Skeletal muscle tissue (tissue), 4 donors: ENCODE results near the gene OTOP3. TPM values are rescaled to one million over a fixed set of nuclear protein-coding genes. Genes with fewer than 3 reads are reported as not detected.

ENCODE experiments used
- H3K27ac ChIP-seq: one replicate; pipeline ENCODE4 v1.7.0; 2013; ENCODE audit warnings: mild to moderate bottlenecking, low read depth, low read length, inconsistent platforms
- H3K27me3 ChIP-seq, 3 donors: one replicate each; pipeline ENCODE4 v1.7.0; 2013; ENCODE audit warnings: low read length in 3 of 3; ENCODE audit not compliant: control insufficient read depth in 3 of 3, insufficient read depth in 3 of 3
- H3K36me3 ChIP-seq, 3 donors: one replicate each; pipeline ENCODE4 v1.7.0; 2013; ENCODE audit warnings: low read length in 3 of 3; ENCODE audit not compliant: control insufficient read depth in 3 of 3, insufficient read depth in 3 of 3
- H3K4me1 ChIP-seq, 3 donors: one replicate each; pipeline ENCODE4 v1.7.0; 2013; ENCODE audit warnings: low read length in 3 of 3, mild to moderate bottlenecking in 3 of 3; ENCODE audit not compliant: control insufficient read depth in 3 of 3, insufficient read depth in 3 of 3
- H3K4me3 ChIP-seq, 3 donors: one replicate each; pipeline ENCODE4 v1.7.0; 2013; ENCODE audit warnings: low read length in 3 of 3
- H3K9ac ChIP-seq, 3 donors: one replicate each; pipeline ENCODE4 v1.7.0; 2013; ENCODE audit warnings: low read length in 3 of 3, mild to moderate bottlenecking in 3 of 3, moderate library complexity in 2 of 3, low read depth in 1 of 3
- H3K9me3 ChIP-seq, 3 donors: one replicate each; pipeline ENCODE4 v1.7.0; 2013; ENCODE audit warnings: low read length in 3 of 3; ENCODE audit not compliant: control insufficient read depth in 3 of 3
- total RNA-seq: library from RNA; depleted of rRNA; stranded (reverse); fragments of >200 nt; gene quantifications from one replicate; pipeline ENCODE4 v1.2.3, GENCODE V29; 2014
- donor health status: Osteomylitis.

The OTOP3 gene
- total RNA-seq, 1 donor from 2014 or later, result not detected

DNA sequence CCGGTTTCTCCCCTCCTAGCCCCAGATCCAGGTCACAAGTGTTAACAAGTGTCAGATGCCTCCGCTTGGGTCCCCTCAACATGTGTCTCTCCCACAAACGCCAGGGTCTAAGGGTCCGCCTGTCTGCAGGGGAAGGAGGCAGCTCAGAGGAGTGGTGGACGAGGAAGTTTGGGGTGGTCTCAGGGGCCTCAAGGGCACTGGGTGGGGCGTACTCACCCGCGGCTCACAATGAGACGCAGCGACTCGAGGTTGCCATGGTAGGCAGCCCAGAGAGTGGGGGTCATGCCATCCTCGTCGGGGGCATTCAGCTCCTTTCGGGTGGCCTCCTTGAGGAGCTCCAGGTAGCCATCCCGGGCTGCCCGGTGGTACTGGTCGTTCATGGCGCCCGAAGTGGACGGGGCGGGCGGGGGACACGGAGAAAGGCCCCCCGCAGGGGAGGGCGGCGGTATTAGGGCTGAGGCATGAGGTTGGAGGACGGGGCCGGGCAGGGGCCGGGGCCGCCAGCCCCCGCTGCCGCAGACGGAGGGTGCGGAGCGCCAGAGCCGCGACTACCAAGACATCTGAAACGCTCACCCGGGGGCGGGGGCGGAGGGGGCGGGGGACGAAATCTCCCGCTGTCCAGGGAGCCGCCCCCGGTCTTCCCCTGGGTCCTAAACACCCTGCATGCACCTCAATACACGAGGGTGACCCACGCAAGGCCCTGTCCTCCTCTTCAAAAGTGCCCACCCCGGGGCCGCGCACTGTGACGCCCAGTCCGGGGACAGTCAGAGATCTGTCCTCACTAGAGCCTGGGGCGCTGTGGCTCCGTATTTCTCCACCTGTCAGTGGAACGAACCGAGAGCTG is 12.8 kb upstream of the OTOP3 start, which contains the start of gene USH1G:
USH1G (minus strand) TSS at position 562 of the 844 bp plus-strand sequence; CDS start at position 380, 182 bp downstream.
- Histone ChIP-seq H3K27ac (no peak within 1 kb of the TSS), H3K4me1 (peaks cover 3 to 11% (median 6%) of the 10 kb centered on the region in 3 donors), H3K4me3 (no peak within 1 kb of the TSS)

DNA sequence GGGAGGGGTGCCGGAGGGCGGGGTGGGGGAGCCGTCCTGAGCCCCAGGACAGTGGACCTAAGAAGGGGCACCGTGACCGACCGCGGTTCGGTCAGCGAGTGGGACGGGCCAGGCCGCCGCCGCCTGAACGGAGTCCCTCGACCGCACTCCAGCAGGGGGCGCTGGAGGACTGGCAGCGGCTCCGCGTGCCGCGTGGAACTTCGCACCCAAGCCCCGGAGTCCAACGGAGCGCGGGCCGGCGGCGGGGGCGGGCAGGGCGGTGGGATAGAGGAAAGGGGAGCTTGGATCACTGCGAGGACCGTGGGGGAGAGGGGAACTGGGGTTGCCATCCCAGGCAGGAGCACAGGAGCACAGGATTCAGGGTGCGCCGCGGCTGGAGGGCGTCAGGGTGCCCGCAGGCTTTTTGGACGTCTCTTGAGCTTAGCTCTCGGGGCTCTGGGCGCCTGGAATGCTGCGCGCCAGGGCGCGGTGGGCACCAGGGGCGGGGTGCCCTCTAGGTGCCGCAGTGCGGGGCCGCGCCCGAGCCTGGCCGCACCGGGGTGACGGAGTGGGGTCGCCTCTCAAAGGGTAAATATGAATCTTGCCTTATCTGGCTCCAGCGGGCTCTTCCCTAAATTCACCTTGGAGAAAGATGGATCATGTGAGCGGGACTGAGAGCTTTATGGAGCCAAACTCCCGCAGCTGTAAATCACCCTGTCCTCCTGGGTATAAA is 12.0 kb upstream of the OTOP3 start:
- Histone ChIP-seq H3K9ac (no peak overlapping the region), H3K4me1 (peaks cover 3 to 11% (median 6%) of the 10 kb centered on the region in 3 donors), H3K36me3 (no peaks in the 10 kb centered on the region), H3K9me3 (no peaks in the 10 kb centered on the region), H3K27me3 (peaks cover 68 to 83% (median 68%) of the 10 kb centered on the region in 3 donors), H3K27ac (no peak overlapping the region), H3K4me3 (no peak overlapping the region)

More for the DNA sequence above, 12.8 kb upstream of the OTOP3 start, which contains the start of gene USH1G:
- H3K9ac ChIP-seq, result no peak within 1 kb of the TSS
- no peaks in the 10 kb centered on the region for H3K36me3 ChIP-seq
- no peaks in the 10 kb centered on the region for H3K9me3 ChIP-seq
- peaks cover 67 to 84% (median 73%) of the 10 kb centered on the region in 3 donors for H3K27me3 ChIP-seq

DNA sequence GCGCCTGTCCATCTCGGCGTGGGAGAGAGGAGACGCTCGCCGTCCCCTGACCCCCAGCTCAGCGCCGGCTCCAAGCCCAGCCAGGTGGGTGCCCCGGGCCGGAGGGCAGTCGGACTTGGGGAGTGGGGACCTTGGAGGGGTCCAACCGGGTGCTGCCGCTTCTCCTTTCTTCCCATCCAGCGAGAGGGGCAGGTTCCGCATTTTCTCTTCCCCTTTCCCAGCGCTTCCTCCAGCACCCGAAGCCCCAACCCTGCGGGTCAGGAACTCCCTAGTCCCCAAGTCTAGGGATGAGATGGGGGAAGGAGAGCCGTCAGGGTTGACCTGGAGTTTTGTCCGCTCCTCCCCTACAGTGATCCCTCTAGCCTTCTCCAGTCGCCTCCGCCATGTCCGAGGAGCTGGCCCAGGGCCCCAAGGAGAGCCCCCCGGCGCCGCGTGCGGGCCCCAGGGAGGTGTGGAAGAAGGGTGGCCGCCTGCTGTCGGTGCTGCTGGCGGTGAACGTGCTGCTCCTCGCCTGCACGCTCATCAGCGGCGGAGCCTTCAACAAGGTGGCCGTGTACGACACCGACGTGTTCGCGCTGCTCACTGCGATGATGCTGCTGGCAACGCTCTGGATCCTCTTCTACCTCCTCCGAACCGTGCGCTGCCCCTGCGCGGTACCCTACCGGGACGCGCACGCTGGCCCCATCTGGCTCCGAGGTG is 11.3 kb upstream of the OTOP3 start, which contains the start of gene OTOP2:
OTOP2 (plus strand) TSS at position 24 of the 699 bp plus-strand sequence; CDS start at position 384, 360 bp downstream.
- Histone ChIP-seq H3K27ac (no peak within 1 kb of the TSS), H3K4me1 (peaks cover 3 to 11% (median 6%) of the 10 kb centered on the region in 3 donors), H3K27me3 (peaks cover 66 to 77% (median 68%) of the 10 kb centered on the region in 3 donors), H3K9ac (no peak within 1 kb of the TSS), H3K4me3 (no peak within 1 kb of the TSS), H3K9me3 (no peaks in the 10 kb centered on the region), H3K36me3 (no peaks in the 10 kb centered on the region)

DNA sequence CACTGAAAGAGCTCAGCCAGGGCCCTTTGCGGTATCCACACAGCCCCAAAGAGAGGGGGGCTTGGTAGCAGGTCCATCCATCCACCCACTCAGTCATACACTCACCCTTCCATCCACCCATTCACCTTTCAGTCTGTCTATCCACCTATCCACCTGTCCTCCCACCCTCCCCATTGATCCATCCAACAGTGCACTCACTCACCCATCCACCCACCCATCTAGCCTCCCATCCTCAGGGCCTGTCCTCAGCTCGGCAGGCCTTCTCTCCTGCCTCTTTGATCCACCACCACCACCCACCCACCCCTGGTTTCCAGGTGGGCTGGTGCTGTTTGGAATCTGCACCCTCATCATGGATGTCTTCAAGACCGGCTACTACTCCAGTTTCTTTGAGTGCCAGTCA is 10.5 kb upstream of the OTOP3 start:
- Histone ChIP-seq H3K4me3 (no peak overlapping the region), H3K4me1 (peaks cover 3 to 11% (median 6%) of the 10 kb centered on the region in 3 donors), H3K9ac (no peak overlapping the region), H3K27ac (no peak overlapping the region), H3K27me3 (peaks cover 59 to 71% (median 68%) of the 10 kb centered on the region in 3 donors), H3K9me3 (no peaks in the 10 kb centered on the region), H3K36me3 (no peaks in the 10 kb centered on the region)

DNA sequence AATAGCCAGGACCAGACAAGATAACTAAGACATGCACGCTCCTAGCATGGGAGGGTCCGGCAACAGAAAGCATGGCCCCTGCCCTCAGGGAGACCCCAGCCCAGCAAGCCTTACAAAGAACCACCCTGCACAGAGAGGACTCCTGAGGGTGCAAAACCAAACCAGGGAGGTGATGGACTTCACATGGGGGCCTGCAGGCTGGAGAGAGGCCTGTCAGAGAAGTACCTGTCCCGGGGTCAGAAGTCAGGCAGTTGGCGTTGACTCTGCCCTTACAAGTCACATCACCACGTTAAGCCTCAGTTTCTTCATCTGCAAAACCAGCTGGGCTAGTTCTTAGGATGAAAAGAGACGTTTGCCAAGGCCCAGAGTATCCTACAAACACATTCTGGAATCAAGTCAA is 6.9 kb upstream of the OTOP3 start:
- H3K4me3 ChIP-seq, result no peak overlapping the region
- no peaks in the 10 kb centered on the region for H3K9me3 ChIP-seq
- H3K27me3 ChIP-seq, result peaks cover 48 to 71% (median 62%) of the 10 kb centered on the region in 3 donors
- no peak overlapping the region for H3K9ac ChIP-seq
- H3K27ac ChIP-seq, result no peak overlapping the region
- no peaks in the 10 kb centered on the region for H3K36me3 ChIP-seq
- peaks cover 2 to 6% (median 6%) of the 10 kb centered on the region in 3 donors for H3K4me1 ChIP-seq

DNA sequence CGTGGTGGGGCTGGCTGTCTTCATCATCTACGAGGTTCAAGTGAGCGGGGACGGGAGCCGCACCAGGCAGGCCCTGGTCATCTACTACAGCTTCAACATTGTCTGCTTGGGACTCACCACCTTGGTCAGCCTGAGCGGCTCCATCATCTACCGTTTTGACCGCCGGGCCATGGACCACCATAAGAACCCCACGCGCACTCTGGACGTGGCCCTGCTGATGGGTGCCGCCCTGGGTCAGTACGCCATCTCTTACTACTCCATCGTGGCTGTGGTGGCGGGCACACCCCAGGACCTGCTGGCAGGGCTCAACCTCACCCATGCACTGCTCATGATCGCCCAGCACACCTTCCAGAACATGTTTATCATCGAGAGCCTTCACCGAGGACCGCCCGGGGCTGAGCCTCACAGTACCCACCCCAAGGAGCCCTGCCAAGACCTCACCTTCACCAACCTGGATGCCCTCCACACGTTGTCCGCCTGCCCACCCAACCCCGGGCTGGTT is 5.1 kb upstream of the OTOP3 start:
- Histone ChIP-seq H3K36me3 (no peaks in the 10 kb centered on the region), H3K4me3 (no peak overlapping the region), H3K9me3 (no peaks in the 10 kb centered on the region), H3K9ac (no peak overlapping the region), H3K27ac (no peak overlapping the region), H3K27me3 (peaks cover 41 to 67% (median 56%) of the 10 kb centered on the region in 3 donors), H3K4me1 (no peaks in the 10 kb centered on the region)

DNA sequence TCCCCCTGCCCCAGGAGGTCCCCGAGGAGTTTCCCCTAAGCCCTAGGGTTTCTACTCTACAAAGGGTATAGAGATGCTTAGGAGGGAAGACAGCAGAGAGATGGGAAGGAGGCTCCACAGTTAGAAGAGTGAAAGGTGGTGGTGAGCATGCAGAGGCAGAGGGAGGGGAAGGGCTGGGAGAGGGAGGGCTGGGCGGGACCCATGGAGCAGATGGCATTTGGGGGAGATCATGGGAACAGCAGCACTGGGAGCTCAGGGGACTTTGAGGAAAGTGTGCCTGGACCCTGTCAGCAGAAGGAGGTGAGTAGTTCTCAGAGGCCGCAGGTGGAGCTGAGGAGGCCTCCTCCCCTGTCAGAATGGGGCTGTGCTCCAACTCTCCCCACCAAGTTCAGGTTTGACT is 650 bp upstream of the OTOP3 start:
- Histone ChIP-seq H3K4me3 (no peak overlapping the region), H3K36me3 (no peaks in the 10 kb centered on the region), H3K4me1 (no peaks in the 10 kb centered on the region), H3K9me3 (no peaks in the 10 kb centered on the region), H3K27me3 (peaks cover 59 to 82% (median 72%) of the 10 kb centered on the region in 3 donors), H3K27ac (no peak overlapping the region), H3K9ac (no peak overlapping the region)

DNA sequence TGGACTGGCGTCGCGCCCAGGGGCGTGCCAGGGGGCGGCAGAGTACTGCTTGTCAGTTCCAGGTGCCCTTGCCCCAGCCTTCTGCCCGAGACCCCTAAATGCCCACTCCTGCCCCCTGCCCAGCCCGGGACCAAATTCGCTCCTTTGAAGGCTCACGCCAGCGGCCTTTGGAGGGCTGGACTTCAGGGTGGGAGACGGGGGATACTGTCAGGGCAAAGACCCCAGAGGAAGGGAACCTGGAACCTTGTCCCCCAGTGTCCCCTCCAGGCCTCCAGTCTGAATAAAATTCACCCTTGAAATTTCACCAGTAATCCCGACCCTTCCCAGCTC is 737 bp downstream of the OTOP3 start:
- no peak overlapping the region for H3K27ac ChIP-seq
- H3K9me3 ChIP-seq, result no peaks in the 10 kb centered on the region
- no peak overlapping the region for H3K9ac ChIP-seq
- H3K36me3 ChIP-seq, result no peaks in the 10 kb centered on the region
- no peaks in the 10 kb centered on the region for H3K4me1 ChIP-seq
- peaks cover 59 to 81% (median 71%) of the 10 kb centered on the region in 3 donors for H3K27me3 ChIP-seq
- H3K4me3 ChIP-seq, result no peak overlapping the region

DNA sequence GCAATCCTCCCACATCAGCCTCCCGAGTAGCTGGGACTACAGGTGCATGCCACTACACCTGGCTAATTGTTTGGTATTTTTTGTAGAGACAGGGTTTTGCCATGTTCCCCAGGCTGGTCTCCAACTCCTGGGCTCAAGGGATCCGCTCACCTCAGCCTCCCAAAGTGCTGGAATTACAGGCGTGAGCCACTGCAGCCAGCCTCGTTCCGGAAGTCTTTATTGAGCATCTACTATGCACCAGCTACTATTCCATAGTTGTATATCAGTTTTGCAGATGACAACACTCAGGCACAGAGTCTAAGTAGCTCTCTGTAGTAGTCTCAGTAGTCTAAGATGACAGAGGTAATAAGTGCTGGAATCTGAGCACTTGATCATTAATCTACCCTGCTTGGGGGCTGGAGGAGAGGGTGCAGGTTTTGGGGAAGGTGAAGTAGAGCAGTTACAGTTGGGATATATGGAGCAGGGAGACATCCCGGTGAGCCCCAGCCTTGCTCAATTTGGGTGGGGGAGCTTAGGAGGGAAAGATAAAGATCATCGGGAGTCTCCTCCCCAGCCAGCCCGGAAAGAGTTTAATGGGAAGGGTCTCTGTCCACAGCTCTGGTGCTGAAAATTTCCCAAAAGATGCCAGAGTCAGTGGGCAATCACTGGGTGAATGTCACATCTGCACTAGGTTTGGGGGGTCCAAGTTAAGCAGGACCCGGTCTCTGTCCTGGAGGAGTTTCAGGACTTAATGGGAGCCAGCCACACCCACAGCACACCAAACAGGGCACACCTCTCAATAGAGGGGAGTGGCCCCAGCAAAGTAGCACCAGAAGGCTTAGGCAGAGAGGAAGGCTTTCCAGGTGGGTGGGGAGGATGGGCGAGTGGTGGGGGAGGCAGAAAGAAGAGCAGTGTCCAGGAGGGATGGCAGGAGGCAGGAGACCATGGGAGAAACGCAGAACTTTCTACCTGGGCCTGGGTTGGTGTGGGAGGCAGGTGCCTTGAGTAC is 1.7 kb downstream of the OTOP3 start:
- Histone ChIP-seq H3K27ac (no peak overlapping the region), H3K9ac (no peak overlapping the region), H3K4me3 (no peak overlapping the region), H3K9me3 (no peaks in the 10 kb centered on the region), H3K36me3 (no peaks in the 10 kb centered on the region), H3K27me3 (peaks cover 60 to 83% (median 74%) of the 10 kb centered on the region in 3 donors), H3K4me1 (no peaks in the 10 kb centered on the region)
